HG02973 (cell line): ENCODE measurements around the gene SLC25A43.
"Not testable (repeated sequence)": the region's sequence is repeated elsewhere in the genome, so short reads cannot be mapped to it uniquely, and the experiment has no call there.

Experiments used
- ATAC-seq: cut with Tn5 transposase; IDR thresholded peaks from one replicate; pipeline ENCODE4 v1.9.1; 2021; ENCODE audit warnings: moderate library complexity; ENCODE audit not compliant: unreplicated experiment

SLC25A43 gene

GRCh38 chrX:119467842-119468550, 68.9 kb downstream of the SLC25A43 start, which contains the start of gene SLC25A5:
Gene SLC25A5 (plus strand): TSS chrX:119468444. CDS start chrX:119468516, 72 bp downstream.
- peak; percentile 88 for ATAC-seq

GRCh38 chrX:119468551-119469312, 69.6 kb downstream of the SLC25A43 start:
- peak; percentile 72 for ATAC-seq

- no peak for ATAC-seq
Observed at GRCh38 chrX:119469313-119469635, 70.1 kb downstream of the SLC25A43 start.

DNA sequence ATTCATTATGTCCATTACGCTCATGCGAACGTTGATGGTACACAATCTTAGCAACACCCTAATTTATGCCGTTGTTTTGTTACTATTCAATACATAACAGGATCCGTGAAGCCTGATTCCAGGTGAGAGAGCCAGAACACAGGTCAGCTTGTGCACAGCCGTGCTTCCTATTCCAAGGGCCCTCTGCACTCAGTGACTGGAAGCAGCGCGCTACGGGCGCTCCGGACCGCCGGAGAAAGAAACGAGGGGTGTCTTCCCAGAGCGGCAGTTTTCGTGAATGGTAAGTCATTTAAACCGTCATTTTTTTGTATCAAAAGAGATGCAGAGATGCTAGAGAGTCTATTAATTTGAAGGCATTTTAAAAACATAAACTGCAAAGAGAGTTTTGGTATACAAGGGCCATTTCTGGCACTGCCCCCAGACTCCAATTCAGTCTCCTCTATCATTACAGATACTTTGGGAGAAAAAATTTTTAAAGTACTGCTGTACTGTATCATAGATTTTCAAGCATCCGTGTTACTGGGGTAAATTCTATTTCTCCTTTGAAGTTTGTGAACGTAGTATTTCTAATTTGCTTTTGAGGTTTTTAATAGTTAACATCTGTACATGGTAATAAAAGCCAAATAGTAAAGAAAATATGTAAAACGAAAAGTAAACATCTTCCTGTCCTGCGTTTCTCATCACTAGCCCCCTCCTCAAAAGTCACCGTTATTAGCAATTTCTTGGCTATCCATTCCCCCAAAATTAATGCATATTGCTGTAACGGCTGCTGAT, 75.7 kb downstream of the SLC25A43 start:
- no peak for ATAC-seq

GRCh38 chrX:119475389-119476101, 76.4 kb downstream of the SLC25A43 start:
- no peak for ATAC-seq

DNA sequence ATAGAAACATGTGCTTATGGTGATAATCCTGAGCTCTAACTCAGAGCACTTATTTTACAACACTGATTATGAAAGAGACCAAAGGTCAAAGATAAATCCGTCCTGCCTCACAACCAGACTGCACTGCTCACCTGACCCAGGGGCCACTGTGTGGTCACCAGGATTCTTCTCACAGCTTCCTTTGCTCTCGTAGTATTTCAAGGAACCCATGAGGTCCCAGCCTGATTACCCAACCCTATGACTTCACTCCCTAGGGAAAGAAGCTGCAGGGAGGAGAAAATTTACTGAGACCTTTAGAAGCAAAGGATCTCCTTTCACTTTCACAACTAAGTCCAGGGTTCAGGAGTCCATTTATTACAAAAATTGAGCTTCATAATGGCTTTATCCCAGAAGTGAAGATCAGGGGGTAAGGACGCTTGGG, 78.7 kb downstream of the SLC25A43 start:
- no peak for ATAC-seq

- no peak for ATAC-seq
Observed at GRCh38 chrX:119478504-119478903, 79.4 kb downstream of the SLC25A43 start.

- no peak for ATAC-seq
Observed at GRCh38 chrX:119479845-119480244, 80.7 kb downstream of the SLC25A43 start.

GRCh38 chrX:119481323-119481801, 82.2 kb downstream of the SLC25A43 start:
- no peak for ATAC-seq

DNA sequence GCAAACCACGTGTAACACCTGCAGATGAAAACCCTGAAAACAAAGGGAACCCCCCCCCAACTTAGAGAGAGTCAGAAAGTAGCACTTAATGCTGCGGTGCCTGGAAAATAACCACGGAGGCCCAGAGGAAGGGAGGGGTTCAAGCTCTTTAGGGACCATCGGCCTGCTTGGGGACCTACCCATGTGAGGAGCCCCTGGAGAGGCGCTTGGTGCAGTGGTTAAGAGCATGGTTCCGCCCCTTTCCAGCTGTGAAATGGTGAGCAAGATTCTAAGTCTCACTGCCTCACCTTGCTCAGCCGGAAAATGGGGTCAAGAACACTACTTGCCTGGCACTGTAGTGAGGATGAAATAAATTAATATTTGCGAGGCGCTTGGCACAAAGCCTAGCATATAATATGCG, 82.9 kb downstream of the SLC25A43 start:
- ATAC-seq: peak; percentile 11

GRCh38 chrX:119482481-119483480, 83.6 kb downstream of the SLC25A43 start:
- peak; percentile 81 for ATAC-seq

GRCh38 chrX:119486745-119487144, 87.6 kb downstream of the SLC25A43 start:
- no peak for ATAC-seq

DNA sequence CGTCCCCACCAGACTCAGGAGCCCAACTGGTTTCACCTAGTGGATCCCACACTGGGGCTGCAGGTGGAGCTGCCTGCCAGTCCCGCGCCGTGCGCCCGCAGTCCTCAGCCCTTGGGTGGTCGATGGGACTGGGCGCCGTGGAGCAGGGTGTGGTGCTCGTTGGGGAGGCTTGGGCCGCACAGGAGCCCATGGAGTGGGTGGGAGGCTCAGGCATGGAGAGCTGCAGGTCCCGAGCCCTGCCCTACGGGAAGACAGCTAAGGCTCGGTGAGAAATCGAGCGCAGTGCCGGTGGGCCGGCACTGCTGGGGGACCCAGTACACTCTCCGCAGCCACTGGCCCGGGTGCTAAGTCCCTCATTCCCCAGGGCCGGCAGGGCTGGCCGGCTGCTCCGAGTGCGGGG, 88.6 kb downstream of the SLC25A43 start:
- ATAC-seq: not testable (repeated sequence)

GRCh38 chrX:119488749-119489148, 89.6 kb downstream of the SLC25A43 start:
- ATAC-seq: no peak

GRCh38 chrX:119489212-119490074, 90.3 kb downstream of the SLC25A43 start:
- ATAC-seq: no peak

- ATAC-seq: no peak
Observed at GRCh38 chrX:119492463-119492862, 93.3 kb downstream of the SLC25A43 start.

DNA sequence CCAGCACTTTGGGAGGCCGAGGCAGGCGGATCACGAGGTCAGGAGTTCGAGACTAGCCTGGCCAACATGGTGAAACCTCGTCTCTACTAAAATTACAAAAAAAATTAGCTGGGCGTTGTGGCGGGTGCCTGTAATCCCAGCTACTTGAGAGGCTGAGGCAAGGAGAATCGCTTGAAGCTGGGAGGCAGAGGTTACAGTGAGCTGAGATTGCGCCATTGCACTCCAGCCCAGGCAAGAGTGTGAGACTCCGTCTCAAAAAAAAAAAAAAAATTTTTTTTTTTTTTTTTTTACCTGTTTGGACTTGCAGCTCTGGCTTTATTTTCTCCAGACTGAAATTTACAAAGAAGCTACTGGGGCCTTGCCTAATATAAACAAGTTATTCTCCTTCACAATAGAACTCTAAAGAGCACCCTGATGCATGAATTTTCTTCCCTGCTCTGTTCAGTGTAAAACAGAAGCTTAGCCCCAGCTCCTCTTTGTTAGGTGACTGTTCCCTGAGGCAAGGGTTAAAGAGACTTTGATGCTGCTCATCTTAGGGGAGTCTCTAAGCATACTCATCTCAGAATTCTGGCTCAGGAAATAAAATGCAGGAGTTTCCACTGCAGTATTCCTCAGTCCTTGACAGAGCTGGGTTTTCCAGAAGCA, 94.8 kb downstream of the SLC25A43 start:
- ATAC-seq: not testable (repeated sequence)
